ENCODE results near the gene ECE1. TPM values are rescaled to one million over a fixed set of nuclear protein-coding genes. Genes with fewer than 3 reads are reported as not detected.

Gene ECE1
- total RNA-seq, 1 donor from 2014 or later = 217 TPM

GRCh38 chr1:21241771-21242581, 48.3 kb downstream of the ECE1 start:
- no peak for TF ChIP-seq CTCF (IDR thresholded peaks at IDR 0.05; ENCODE audit: unreplicated experiment)
- H3K27ac Mint-ChIP-seq = peak overlapping the region; percentile 62
- no peak overlapping the region for H3K4me3 Mint-ChIP-seq (ENCODE audit: low read depth)
- H3K9me3 Mint-ChIP-seq (ENCODE audit: low read depth) = no peaks in the 10 kb centered on the region
- H3K36me3 Mint-ChIP-seq (ENCODE audit: insufficient read depth) = peaks cover 34% of the 10 kb centered on the region
- no peaks in the 10 kb centered on the region for H3K27me3 Mint-ChIP-seq
- H3K4me1 Mint-ChIP-seq (ENCODE audit: low read depth) = peaks cover 10% of the 10 kb centered on the region
- DNase-seq (ENCODE audit: low spot score, unreplicated experiment) = no peak

GRCh38 chr1:21240706-21241105, 49.6 kb downstream of the ECE1 start:
- no peak for DNase-seq (ENCODE audit: low spot score, unreplicated experiment)
- no peak overlapping the region for H3K4me3 Mint-ChIP-seq (ENCODE audit: low read depth)
- no peaks in the 10 kb centered on the region for H3K27me3 Mint-ChIP-seq
- H3K27ac Mint-ChIP-seq = no peak overlapping the region
- TF ChIP-seq CTCF (IDR thresholded peaks at IDR 0.05; ENCODE audit: unreplicated experiment) = no peak
- H3K9me3 Mint-ChIP-seq (ENCODE audit: low read depth) = no peaks in the 10 kb centered on the region
- peaks cover 8% of the 10 kb centered on the region for H3K4me1 Mint-ChIP-seq (ENCODE audit: low read depth)
- peaks cover 34% of the 10 kb centered on the region for H3K36me3 Mint-ChIP-seq (ENCODE audit: insufficient read depth)

GRCh38 chr1:21239221-21239620, 51.0 kb downstream of the ECE1 start:
- H3K4me3 Mint-ChIP-seq (ENCODE audit: low read depth) = no peak overlapping the region
- H3K27me3 Mint-ChIP-seq = no peaks in the 10 kb centered on the region
- peaks cover 33% of the 10 kb centered on the region for H3K36me3 Mint-ChIP-seq (ENCODE audit: insufficient read depth)
- H3K27ac Mint-ChIP-seq = peak overlapping the region; percentile 83
- H3K4me1 Mint-ChIP-seq (ENCODE audit: low read depth) = peaks cover 8% of the 10 kb centered on the region
- no peak for TF ChIP-seq CTCF (IDR thresholded peaks at IDR 0.05; ENCODE audit: unreplicated experiment)
- no peak for DNase-seq (ENCODE audit: low spot score, unreplicated experiment)
- H3K9me3 Mint-ChIP-seq (ENCODE audit: low read depth) = no peaks in the 10 kb centered on the region

- H3K27me3 Mint-ChIP-seq = no peaks in the 10 kb centered on the region
- peak overlapping the region; percentile 37 for H3K27ac Mint-ChIP-seq
- H3K4me3 Mint-ChIP-seq (ENCODE audit: low read depth) = no peak overlapping the region
- no peak for DNase-seq (ENCODE audit: low spot score, unreplicated experiment)
- peaks cover 34% of the 10 kb centered on the region for H3K36me3 Mint-ChIP-seq (ENCODE audit: insufficient read depth)
- no peaks in the 10 kb centered on the region for H3K9me3 Mint-ChIP-seq (ENCODE audit: low read depth)
- TF ChIP-seq CTCF (IDR thresholded peaks at IDR 0.05; ENCODE audit: unreplicated experiment) = no peak
- H3K4me1 Mint-ChIP-seq (ENCODE audit: low read depth) = peaks cover 8% of the 10 kb centered on the region
Observed at GRCh38 chr1:21238141-21238800, 52.0 kb downstream of the ECE1 start.

- Mint-ChIP-seq H3K9me3 (ENCODE audit: low read depth) (no peaks in the 10 kb centered on the region), H3K27me3 (no peaks in the 10 kb centered on the region), H3K27ac (peak overlapping the region; percentile 43), H3K4me3 (ENCODE audit: low read depth) (no peak overlapping the region), H3K36me3 (ENCODE audit: insufficient read depth) (peaks cover 31% of the 10 kb centered on the region), H3K4me1 (ENCODE audit: low read depth) (peaks cover 6% of the 10 kb centered on the region)
- TF ChIP-seq CTCF (IDR thresholded peaks at IDR 0.05; ENCODE audit: unreplicated experiment) = no peak
- no peak for DNase-seq (ENCODE audit: low spot score, unreplicated experiment)
Observed at GRCh38 chr1:21237446-21238088, 52.7 kb downstream of the ECE1 start.

Data from progenitor cell of endocrine pancreas (in vitro differentiated cells).